Left lobe of liver (tissue), 2 donors: ENCODE data around the gene SVOPL. TPM values are rescaled to one million over a fixed set of nuclear protein-coding genes. Genes with fewer than 3 reads are reported as not detected.
"Not testable (repeated sequence)": the region's sequence is repeated elsewhere in the genome, so short reads cannot be mapped to it uniquely, and the experiment has no call there.

Experiments used
- ATAC-seq: fragments of 200-7000 bp; cut with Tn5 transposase; one replicate; pipeline ENCODE4 v1.9.1; 2020; ENCODE audit warnings: mild to moderate bottlenecking, moderate library complexity
- DNase-seq: peaks from one replicate; pipeline ENCODE4 v3.0.0-alpha.2; 2020; ENCODE audit warnings: low spot score
- total RNA-seq: library from RNA; stranded (reverse); gene quantifications from one replicate; pipeline ENCODE4 v1.2.1, GENCODE V29; 2021
- donor health status: DM: no; HTN: no; CAD: no; lungs with moderate emphysema.
- donor health status: DM: no; HTN: yes; CAD: no.

SVOPL gene
- total RNA-seq, 1 donor from 2014 or later = not detected

DNA sequence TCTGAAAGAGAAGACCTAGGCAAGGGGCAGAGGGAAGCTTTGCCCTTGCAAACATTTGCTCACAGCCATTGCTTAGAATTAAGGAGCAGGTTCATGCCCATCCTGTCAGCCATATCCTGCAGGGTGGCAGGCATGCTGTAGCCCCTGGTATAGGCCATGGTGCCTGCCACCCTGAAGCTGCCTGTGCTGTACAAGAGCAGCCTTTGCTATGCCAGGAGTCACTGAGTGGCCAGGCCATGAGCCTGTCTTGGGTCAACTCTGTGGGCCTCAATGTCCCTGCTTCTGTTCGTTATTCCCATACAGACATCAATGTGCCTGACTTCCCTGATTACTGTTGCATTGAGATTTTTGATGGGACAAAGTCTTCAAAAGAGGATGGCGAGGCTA lies 368 bp upstream of the SVOPL start:
- ATAC-seq (no peak), DNase-seq (no peak)

DNA sequence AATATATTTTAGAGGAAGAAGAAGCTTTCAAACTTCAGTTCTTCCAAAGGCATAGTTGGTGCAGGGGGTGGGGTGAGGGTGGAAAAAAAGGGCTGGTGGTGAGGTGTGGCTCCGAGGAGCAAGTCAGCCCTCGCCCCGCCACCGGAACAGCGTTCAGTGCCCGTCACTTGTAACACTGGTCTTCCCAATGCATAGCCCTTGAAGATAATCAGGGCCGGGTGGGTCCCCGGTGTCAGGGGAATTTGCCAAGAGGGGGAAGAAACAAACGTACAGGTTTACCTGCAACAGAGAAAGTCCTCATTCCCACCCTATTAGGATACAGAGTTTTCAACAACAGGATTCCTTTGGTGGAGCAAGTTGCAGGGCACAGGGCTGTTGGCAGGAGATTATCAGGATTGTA lies 1.5 kb downstream of the SVOPL start:
- DNase-seq = no peak
- ATAC-seq = no peak

DNA sequence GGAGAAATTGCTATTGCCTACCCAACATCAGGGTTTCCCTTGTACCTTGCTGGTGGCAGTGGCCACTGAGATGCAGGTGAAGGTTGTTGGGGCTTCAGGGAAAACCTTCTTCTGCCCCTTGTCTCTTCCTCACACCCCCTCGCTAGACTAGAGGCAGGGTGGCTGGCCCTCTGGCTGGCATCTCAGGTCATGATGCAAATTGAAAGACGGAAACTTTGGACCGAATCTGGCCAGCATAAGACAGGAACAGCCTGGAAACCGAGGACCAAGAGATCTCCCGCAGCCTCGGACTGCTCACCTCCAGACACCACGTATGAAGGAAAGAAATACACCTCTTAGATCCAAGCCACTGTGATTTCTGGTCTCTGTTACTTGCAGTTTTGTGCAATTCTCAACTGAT lies 2.9 kb downstream of the SVOPL start:
- no peak for DNase-seq
- ATAC-seq = no peak

DNA sequence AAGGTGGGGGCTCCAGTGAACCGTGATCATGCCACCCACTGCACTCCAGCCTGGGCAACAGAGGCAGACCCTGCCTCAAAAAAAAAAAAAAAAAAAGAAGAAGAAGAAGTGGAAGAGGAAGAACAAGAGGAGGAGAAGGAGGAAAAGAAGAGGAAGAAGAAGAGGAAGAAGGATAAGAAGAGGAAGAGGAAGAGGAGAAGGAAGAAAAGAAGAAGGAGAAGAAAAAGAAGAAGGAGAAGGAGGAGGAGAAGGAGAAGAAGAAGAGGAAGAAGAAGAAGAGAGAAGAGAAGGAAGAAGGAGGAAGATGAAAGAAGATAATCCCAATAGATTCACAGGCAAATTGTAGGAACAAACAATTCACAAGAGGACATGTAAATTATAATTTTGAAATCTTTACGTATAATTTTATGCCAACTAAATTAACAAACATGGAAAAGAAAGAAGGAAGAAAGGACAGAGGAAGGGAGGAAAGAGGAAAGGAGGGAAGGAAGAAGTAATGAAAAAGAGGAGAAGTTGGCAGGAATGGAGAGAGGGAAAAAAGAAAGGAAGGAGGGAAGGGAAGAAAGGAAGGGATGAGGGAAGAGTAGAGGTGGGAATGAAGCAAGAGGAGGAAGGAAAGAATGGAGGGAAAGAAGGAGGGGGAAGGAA lies 3.5 kb downstream of the SVOPL start:
- DNase-seq = no peak
- no peak for ATAC-seq

DNA sequence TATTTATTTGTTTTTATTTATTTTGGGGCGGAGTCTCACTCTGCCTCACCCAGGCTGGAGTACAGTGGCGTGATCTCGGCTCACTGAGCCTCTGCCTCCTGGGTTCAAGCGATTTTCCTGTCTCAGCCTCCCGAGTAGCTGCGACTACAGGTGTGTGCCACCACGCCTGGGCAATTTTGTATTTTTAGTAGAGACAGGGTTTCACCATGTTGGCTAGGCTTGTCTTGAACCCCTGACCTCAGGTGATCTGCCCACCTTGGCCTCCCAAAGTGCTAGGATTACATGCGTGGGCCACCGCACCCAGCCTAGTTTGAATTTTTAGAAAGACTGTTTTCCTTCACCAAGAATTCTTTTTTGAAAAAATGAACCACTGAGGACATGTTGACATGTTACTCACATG lies 5.4 kb downstream of the SVOPL start:
- not testable (repeated sequence) for DNase-seq, ATAC-seq

DNA sequence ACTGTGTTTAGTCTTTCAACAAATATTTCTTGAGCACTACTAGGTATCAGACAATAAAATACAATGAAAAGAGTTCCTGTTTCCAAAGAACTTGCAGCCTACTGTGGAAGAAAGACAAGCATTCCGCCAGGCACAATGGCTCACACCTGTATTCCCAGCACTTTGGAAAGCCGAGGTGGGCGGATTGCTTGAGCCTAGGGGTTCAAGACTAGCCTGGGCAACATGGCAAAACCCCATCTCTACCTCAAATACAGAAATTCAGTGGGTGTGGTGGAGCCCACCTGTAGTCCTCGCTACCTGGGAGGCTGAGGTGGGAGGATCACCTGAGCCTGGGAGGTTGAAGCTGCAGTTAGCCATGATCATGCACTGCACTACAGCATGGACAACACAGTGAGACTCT lies 6.1 kb downstream of the SVOPL start:
- DNase-seq = no peak

DNA sequence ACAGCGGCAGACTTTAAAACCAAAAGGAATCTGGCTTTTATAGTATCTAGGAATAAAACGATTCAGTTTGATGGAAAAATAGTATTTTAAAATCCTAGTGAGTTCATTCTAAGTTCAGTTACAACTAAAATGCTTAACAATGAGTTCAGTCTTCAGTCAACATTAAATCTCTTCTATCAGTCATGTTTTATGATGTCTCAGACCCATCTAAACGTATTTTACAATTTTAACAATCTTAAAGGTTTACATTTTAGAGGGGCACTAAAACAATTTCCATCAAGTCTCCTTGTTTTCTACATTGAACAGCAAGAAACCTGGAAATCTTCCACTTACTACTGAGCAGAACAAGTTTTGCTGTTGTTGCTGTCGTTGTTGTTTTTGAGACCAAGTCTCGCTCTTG lies 10.0 kb downstream of the SVOPL start:
- no peak for DNase-seq
- ATAC-seq = no peak

More for the DNA sequence above, 6.1 kb downstream of the SVOPL start:
- ATAC-seq = no peak

DNA sequence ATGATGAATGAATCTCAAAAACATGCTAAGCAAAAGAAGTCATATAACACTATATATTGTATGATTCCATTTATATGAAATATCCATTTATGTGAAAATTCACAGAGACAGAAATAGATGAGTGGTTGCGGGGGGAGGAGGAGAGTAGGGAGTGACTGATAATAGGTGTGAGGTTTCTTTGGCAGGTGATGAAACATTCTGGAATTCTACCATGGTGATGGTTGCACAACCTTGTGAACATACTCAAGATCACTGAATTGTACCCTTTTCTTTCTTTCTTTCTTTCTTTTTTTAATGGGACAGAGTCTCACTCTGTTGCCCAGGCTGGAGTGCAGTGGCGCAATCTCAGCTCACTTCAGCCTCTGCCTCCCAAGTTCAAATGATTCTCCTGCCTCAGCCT lies 10.7 kb downstream of the SVOPL start:
- DNase-seq (no peak), ATAC-seq (no peak)

DNA sequence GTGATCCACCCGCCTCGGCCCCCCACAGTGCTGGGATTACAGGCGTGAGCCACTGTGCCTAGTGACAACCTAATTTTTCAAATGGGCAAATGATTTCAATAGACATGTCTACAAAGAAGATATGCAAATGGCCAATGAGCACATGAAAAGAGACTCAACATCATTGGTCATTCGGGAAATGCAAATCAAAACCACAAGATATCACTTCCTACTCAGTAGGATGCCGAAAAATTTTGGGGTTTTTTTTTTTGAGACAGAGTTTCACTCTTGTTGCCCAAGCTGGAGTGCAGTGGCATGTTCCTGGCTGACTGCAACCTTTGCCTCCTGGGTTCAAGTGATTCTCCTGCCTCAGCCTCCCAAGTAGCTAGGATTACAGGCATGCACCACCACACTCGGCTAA lies 13.1 kb downstream of the SVOPL start:
- not testable (repeated sequence) for ATAC-seq, DNase-seq

DNA sequence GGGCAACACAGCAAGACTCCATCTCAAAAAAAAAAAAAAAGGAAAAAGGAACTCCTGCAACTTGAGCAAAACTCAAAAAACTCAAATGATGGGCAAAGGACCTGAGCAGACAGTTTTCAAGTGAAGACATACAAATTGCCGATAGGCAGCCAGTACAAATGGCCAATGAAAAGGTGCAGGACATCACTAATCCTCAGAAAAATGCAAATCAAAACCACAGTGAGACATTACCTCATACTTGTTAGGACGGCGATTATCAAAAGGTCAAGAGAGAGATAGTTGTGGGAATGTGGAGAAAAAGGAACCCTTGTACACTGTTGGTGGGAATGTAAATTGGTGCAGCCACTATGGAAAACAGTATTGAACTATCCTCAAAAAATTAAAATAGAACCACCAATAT lies 16.8 kb downstream of the SVOPL start:
- DNase-seq = no peak
- ATAC-seq = no peak

DNA sequence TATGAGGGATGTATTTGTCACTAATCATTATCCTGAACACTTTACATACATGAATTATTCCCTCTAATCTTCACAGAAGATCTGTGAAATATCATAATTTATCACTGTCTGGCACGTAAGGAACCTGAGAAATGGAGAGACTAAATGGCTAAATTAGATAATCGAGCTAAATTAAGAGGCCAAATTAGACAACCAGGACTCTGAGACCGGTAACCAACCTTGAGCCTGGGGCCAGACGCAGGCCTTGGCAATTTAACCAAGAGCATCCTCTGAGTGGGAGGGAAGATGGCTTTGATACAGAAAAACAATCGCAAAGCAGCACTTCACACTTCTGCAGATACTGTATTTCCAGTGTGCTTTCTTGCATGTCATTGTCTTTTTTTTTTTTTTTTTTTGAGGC lies 21.4 kb downstream of the SVOPL start:
- ATAC-seq = no peak

DNA sequence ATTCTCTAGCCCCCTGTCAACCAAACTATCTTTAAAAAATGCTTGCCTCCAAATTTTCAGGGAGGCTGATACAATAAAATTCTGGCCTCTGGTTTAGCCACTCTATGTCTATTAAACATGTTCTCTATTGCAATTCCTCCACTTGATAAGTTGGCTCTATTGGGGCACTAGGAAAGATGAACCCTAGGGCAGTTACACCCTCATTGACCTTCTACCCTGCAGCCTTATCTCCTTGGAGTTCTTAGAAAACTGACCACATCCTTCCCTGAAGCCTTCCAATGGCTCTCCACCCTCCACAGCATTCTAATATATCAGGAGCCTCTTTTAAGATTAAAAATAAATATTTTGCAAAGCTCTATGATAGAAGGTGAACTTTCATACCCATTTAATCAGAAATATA lies 30.6 kb downstream of the SVOPL start:
- no peak for ATAC-seq
- no peak for DNase-seq

More for the DNA sequence above, 21.4 kb downstream of the SVOPL start:
- no peak for DNase-seq

DNA sequence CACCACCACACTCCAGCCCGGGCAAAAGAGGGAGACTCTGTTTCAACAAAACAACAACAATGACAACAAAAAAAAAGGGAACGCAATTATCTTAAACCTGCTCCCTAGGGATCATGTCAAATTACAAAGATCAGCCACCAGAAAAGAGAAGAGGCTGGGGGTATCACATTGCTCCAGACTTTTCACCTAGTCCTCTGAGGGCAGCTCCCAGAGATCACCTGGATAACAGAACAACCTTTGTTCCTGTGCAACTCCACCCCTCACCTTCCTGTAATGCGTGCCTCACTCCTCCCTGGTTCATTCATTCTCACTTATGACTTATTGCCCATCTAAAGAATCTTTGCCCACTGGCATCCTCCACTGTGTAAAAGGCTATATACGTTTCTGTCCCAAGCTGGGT lies 31.8 kb downstream of the SVOPL start:
- ATAC-seq (no peak), DNase-seq (no peak)

DNA sequence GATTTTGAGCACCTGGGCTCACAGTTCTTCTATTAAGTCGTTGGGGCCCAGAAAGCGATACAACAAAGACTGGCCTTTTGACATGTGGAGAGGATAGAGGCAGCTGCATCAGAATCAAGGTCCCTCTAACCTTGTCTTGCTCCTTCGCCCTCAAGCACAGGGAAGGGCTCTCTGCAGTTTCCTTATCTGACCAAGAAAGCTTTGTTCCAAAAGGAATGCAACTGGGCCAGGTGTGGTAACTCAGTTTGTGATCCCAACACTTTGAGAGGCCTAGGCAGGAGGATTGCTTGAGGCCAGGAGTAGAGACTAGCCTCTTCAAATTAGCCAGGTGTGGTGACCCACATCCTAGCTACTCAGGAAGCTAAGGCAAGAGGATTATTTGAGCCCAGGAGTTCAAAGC lies 32.2 kb downstream of the SVOPL start:
- ATAC-seq = no peak

DNA sequence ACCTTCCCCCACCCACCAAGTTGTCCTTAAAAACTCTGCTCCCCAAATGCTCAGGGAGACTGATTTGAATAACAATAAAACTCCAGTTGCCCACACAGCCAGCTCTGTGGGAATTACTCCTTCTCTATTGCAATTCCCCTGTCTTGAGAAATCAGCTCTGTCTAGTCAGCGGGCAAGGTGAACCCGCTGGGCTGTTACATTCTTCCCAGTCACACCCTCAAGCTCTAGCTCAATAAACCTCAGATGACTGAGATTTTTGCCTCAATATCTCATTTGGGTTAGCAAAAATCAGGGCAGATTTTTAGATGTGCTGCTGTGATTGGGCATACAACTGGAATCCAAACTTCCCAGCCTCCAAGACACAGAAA lies 32.9 kb downstream of the SVOPL start:
- ATAC-seq (no peak), DNase-seq (no peak)

More for the DNA sequence above, 32.2 kb downstream of the SVOPL start:
- DNase-seq = no peak

DNA sequence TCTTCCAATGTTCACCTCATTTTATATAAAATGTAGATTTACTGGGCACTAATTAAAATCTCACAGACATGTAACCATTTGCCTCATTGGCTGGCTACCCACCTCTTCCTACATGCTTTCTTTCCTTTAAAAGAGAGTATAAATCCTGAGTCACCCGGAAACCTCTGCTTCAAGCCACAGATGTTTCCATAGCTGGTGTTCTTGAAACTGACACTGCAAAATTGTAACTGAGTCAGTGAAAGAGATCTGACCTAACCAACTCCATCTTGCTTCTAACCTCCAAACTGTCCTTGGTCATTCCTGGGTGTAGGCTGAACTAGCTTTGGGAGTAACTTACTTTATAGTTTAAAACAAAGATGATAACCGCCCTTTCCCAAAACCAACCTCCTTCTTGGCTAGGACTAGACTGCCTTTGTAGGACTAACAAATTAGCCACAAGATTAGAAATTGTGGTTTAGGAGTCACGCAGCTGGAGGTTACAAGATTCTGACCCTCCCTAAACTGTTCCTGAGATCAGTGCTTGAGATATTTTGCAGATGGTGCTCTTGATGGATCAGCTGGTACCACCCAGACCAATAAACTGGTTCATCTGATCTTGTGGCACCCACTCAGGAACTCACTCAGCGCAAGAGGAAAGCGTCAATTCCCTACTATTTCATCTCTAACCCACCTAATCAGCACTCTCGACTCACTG lies 33.5 kb downstream of the SVOPL start:
- no peak for ATAC-seq
- no peak for DNase-seq

DNA sequence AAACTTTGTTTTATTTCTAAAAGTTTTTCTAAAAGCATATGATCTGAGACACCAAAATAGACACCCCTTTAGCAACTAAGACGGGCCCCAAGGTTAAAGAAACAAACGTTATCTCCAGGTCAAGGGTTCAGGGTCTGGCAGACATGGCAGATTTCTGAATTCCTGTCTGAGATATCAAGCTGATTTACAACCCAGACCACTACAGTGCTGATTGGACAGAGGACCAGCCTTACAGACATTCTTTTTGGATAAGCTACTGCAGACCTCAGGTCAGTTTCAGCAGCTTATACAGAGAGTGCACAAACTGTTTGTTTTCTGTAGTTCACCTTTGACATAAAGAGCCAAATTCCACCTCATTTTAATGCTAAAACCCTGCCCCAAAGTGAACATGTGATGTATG lies 34.8 kb downstream of the SVOPL start:
- no peak for ATAC-seq
- no peak for DNase-seq

DNA sequence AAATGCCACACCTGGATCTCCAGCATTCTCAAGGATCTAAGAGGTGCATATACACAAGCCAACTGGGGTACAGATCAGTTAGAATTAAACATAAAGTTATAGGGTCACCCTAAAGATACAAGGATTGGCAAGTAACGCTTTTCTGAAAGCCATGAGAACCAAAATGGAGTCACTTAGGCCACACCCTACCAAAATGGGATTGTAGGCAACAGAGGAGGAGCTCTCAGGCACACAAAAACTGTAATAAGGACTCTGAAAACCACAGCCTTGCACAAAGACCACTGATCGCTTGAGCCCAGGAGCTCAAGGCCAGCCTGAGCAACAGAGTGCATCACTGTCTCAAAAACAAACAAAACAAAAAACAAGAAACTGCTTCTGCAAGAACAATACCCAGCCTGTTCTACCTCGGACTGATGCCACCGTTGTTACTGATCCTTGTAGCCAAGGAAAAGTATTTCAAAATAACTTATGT lies 35.5 kb downstream of the SVOPL start:
- no peak for DNase-seq
- no peak for ATAC-seq

DNA sequence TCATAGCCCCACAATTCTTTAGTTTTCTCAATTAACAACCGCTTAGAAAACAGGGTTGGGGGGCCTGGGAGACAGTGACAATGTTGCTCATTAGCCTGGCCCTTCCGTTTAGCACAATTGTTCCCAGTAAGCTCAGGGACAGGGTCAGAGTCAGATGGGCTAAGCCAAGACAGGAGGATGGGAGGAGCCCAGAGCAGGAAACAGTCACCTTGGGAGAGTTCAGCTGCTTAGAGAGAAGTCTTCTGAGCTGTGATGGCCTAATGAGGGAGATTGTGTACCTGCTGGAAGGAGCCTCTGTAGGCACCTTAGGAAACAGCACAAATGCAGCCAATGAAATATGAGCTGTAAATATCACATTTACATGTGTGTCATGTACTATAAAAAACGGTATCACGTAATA lies 35.9 kb downstream of the SVOPL start:
- DNase-seq (no peak), ATAC-seq (no peak)

DNA sequence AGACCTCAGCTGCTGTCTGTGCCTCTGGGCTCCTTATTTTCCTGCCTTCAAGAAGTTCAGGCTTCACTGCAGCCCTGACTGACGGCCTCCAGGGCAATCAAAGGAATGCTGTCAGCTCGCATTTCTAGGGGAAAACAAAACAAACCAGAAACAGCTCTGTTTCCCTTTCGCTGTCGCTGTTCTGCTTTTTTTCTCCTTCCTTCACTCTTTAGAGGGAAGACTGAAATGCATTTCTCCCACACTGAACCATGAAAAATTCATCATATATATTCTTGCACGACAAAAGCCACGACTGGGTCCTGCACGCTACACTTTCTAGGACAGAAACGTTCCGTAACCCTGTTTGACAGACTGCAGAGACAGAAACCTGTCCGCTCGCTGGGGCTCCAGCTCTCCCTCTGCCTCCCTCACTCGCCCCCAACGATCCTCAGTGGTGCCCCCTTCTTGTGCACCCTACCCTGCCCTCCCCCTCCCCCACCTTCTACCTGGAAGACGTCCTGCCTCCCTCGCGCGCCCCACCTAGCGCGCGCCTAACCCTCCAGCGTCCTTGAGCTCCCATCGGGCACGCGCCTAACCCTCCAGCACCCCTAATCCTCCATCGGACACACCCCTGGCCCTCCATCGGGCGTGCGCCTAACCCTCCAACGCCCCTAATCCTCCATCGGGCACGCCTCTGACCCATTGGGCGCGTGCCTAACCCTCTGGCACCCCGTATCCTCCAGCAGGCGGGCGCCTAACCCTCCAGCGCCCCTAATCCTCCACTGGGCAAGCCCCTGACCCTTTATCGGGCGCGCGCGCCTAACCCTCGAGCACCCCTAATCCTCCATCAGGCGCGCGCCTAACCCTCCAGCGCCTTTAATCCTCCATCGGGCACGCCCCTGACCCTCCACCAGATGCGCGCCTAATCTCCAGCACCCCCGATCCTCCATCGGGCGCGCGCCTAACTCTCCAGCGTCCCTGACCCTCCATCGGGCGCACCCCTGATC lies 37.1 kb downstream of the SVOPL start:
- peak; percentile 55 for ATAC-seq

DNA sequence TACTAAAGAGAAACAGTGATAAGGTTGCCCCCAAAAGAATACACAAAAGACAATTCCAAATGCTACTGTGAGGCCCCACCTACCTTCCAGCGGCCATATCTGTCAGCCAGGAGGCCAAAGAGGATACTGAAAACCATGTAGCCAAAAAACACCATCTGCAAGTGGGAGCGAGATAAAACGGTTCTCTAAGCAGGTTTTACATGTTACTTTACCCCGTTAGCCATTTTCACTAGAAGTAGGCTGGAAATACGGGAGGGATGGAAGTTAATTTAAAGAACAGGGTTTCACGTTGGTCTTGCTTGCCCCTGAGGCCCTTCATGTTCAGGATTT lies 38.2 kb downstream of the SVOPL start:
- DNase-seq (no peak), ATAC-seq (no peak)

More for the DNA sequence above, 37.1 kb downstream of the SVOPL start:
- DNase-seq = no peak
